PC-3 (cell line): ENCODE results near the gene ADAMTS16. TPM values are rescaled to one million over a fixed set of nuclear protein-coding genes. Genes with fewer than 3 reads are reported as not detected.

Experiments used
- ATAC-seq: fragments of 200-7000 bp; cut with Tn5 transposase; 2 replicates; pipeline ENCODE4 v1.9.1; 2020; ENCODE audit warnings: mild to moderate bottlenecking, moderate library complexity
- BruUV-seq: library from RNA; stranded (reverse); fragments of 400-500 nt; replicated peaks from 2 replicates; lab custom pipeline; 2021; lab: Mats Ljungman, UMichigan
- CTCF ChIA-PET: fragments of 300-600 bp; sonication (Branson Sonifier 250); formaldehyde crosslinking; loops from one replicate; lab custom pipeline; 2022; ENCODE audit warnings: antibody characterized with exemption; lab: Charles Lee
- POLR2A ChIA-PET: fragments of 300-600 bp; sonication (Branson Sonifier 250); formaldehyde crosslinking; loops from one replicate; lab custom pipeline; 2022; ENCODE audit warnings: antibody characterized with exemption; ENCODE audit not compliant: unreplicated experiment; lab: Charles Lee
- DNase-seq: peaks from one replicate; pipeline ENCODE4 v3.0.0-alpha.2; 2015
- H2AFZ ChIP-seq: fragments of 300-600 bp; sonication (generic); 2 replicates; pipeline ENCODE4 v1.6.0; 2016; ENCODE audit warnings: antibody characterized with exemption, low read length
- H3F3A ChIP-seq: fragments of 300-600 bp; sonication (generic); one replicate; pipeline ENCODE4 v1.6.0; 2017; ENCODE audit warnings: antibody characterized with exemption, low read length, control low read depth, mild to moderate bottlenecking; ENCODE audit not compliant: unreplicated experiment
- H3K27ac ChIP-seq: fragments of 300-600 bp; sonication (generic); 2 replicates; pipeline ENCODE4 v1.5.1; 2016; ENCODE audit warnings: mild to moderate bottlenecking, low read length
- H3K27me3 ChIP-seq: fragments of 300-600 bp; sonication (generic); 2 replicates; pipeline ENCODE4 v1.6.1; 2016; ENCODE audit warnings: low read length, mixed read lengths
- H3K36me3 ChIP-seq: fragments of 300-600 bp; sonication (generic); 2 replicates; pipeline ENCODE4 v1.6.1; 2016; ENCODE audit warnings: low read depth, mixed run types, low read length, mixed read lengths
- H3K4me1 ChIP-seq: fragments of 300-600 bp; sonication (generic); 2 replicates; pipeline ENCODE4 v1.5.1; 2016; ENCODE audit warnings: low read length; ENCODE audit not compliant: insufficient read depth
- H3K4me2 ChIP-seq: fragments of 300-600 bp; sonication (generic); 2 replicates; pipeline ENCODE4 v1.6.0; 2016; ENCODE audit warnings: low read length
- H3K4me3 ChIP-seq: fragments of 300-600 bp; sonication (generic); 2 replicates; pipeline ENCODE4 v1.5.1; 2016; ENCODE audit warnings: mild to moderate bottlenecking, low read length, mixed read lengths
- H3K79me2 ChIP-seq: fragments of 300-600 bp; sonication (generic); 2 replicates; pipeline ENCODE4 v1.6.1; 2017; ENCODE audit warnings: low read length, mixed read lengths
- H3K9ac ChIP-seq: fragments of 300-600 bp; sonication (generic); 2 replicates; pipeline ENCODE4 v1.6.0; 2016; ENCODE audit warnings: mild to moderate bottlenecking, low read length
- H3K9me2 ChIP-seq: fragments of 300-600 bp; sonication (generic); replicated peaks from 2 replicates; pipeline ENCODE4 v1.6.1; 2016; ENCODE audit warnings: mixed run types, low read length, mixed read lengths
- H3K9me3 ChIP-seq: fragments of 300-600 bp; sonication (generic); 2 replicates; pipeline ENCODE4 v1.6.1; 2016; ENCODE audit warnings: low read length, mixed read lengths
- H4K20me1 ChIP-seq: fragments of 300-600 bp; sonication (generic); 2 replicates; pipeline ENCODE4 v1.6.1; 2016; ENCODE audit warnings: low read length, mixed read lengths
- EZH2 ChIP-seq: fragments of 300-600 bp; sonication (generic); IDR thresholded peaks from one replicate; pipeline ENCODE4 v1.6.1; 2017; ENCODE audit warnings: antibody characterized with exemption, mild to moderate bottlenecking, low read length; ENCODE audit not compliant: unreplicated experiment
- EZH2phosphoT487 ChIP-seq: fragments of 300-600 bp; sonication (generic); IDR thresholded peaks from 2 replicates; pipeline ENCODE4 v1.6.1; 2018; ENCODE audit warnings: mild to moderate bottlenecking, antibody characterized with exemption, low read length, borderline replicate concordance
- intact Hi-C: fragments of 100-400 bp; cut with micrococcal nuclease; formaldehyde crosslinking; loops from 2 replicates; pipeline ENCODE4 v1.9.0; 2023
- total RNA-seq: library from RNA; depleted of rRNA; stranded (reverse); fragments of >200 nt; gene quantifications from 2 replicates; pipeline ENCODE4 v1.2.3, GENCODE V29; 2014
- TF ChIP-seq, protein P1 (sequence below): fragments of 300-600 bp; sonication (generic); conservative IDR thresholded peaks from 2 replicates; pipeline ENCODE4 v1.5.1; 2017; ENCODE audit warnings: antibody characterized with exemption, low read depth, mild to moderate bottlenecking, low read length

The ADAMTS16 gene
- total RNA-seq, 1 experiment from 2014 or later, result 1.7 TPM

DNA sequence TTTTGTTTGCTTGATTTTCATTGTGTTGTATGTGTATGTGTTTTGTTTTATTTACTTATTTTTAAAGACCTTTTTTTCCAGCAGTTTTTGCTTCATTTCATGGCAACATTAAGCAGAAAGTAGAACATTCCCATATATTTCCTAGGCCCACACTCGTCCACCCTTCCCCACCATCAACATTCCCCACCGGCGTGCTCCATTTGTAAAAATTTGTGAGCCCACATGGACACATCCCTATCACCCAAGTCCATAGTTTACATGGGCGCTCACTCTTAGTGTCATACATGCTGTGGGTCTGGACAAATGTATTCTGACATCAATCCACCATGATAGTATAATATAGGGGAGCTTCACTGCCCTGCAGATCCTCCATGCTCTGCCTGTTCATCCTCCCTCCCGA is 133.8 kb downstream of the ADAMTS16 start:
- Histone ChIP-seq H4K20me1 (no peaks in the 10 kb centered on the region), H3K4me3 (no peak overlapping the region), H3K9me3 (no peaks in the 10 kb centered on the region), H3K36me3 (no peaks in the 10 kb centered on the region), H2AFZ (no peak overlapping the region), H3K27me3 (no peaks in the 10 kb centered on the region), H3K4me2 (no peak overlapping the region), H3K27ac (no peak overlapping the region), H3K9ac (no peak overlapping the region), H3K79me2 (no peaks in the 10 kb centered on the region), H3F3A (peaks cover 5% of the 10 kb centered on the region), H3K9me2 (no peaks in the 10 kb centered on the region), H3K4me1 (peaks cover 25% of the 10 kb centered on the region)
- ATAC-seq (no peak), DNase-seq (no peak)
- ChIA-PET POLR2A (no interaction called here), CTCF (no interaction called here)
- TF ChIP-seq EZH2 (no peak), EZH2phosphoT487 (no peak)
- TF ChIP-seq, protein P1, sequence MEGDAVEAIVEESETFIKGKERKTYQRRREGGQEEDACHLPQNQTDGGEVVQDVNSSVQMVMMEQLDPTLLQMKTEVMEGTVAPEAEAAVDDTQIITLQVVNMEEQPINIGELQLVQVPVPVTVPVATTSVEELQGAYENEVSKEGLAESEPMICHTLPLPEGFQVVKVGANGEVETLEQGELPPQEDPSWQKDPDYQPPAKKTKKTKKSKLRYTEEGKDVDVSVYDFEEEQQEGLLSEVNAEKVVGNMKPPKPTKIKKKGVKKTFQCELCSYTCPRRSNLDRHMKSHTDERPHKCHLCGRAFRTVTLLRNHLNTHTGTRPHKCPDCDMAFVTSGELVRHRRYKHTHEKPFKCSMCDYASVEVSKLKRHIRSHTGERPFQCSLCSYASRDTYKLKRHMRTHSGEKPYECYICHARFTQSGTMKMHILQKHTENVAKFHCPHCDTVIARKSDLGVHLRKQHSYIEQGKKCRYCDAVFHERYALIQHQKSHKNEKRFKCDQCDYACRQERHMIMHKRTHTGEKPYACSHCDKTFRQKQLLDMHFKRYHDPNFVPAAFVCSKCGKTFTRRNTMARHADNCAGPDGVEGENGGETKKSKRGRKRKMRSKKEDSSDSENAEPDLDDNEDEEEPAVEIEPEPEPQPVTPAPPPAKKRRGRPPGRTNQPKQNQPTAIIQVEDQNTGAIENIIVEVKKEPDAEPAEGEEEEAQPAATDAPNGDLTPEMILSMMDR, result no peak
- no TSS peak for BruUV-seq
- intact Hi-C loops, result loop anchor here (5.0 to 10.0 kb wide), 2 partner anchors 127 to 151 kb away; partner anchors contain the start of gene ICE1

DNA sequence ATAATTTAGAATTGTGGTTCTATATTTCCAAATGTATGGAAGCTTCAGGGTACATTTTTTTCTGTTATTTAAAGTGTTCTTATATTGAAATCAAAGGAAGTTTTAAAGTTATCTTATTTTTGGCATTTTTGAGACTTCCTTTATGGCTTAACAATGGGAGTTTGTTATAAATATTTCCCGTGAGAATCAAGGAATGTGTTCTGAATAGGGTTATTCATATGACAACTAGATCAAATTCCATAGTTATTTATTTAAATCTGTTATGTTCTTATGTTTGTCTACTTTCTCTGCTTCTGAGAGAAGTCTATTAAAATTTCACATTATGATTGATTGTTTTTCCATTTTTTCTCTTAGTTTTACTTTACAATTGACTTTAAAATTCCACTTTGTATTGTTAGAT is 135.1 kb downstream of the ADAMTS16 start:
- no peaks in the 10 kb centered on the region for H3K36me3 ChIP-seq
- H3K9me3 ChIP-seq, result no peaks in the 10 kb centered on the region
- peaks cover 5% of the 10 kb centered on the region for H3F3A ChIP-seq
- H3K4me3 ChIP-seq, result no peak overlapping the region
- ATAC-seq (no peak), DNase-seq (no peak)
- ChIA-PET POLR2A (no interaction called here), CTCF (no interaction called here)
- no peak overlapping the region for H3K9ac ChIP-seq
- BruUV-seq, result no TSS peak
- H3K9me2 ChIP-seq, result no peaks in the 10 kb centered on the region
- no peak overlapping the region for H2AFZ ChIP-seq
- H3K4me1 ChIP-seq, result peaks cover 29% of the 10 kb centered on the region
- H3K79me2 ChIP-seq, result no peaks in the 10 kb centered on the region
- no peak overlapping the region for H3K4me2 ChIP-seq
- H3K27me3 ChIP-seq, result no peaks in the 10 kb centered on the region
- no peak overlapping the region for H3K27ac ChIP-seq
- TF ChIP-seq EZH2phosphoT487 (no peak), EZH2 (no peak)
- TF ChIP-seq, protein P1, result no peak
- H4K20me1 ChIP-seq, result no peaks in the 10 kb centered on the region
- intact Hi-C loops, result loop anchor here (10.0 kb wide), 1 partner anchor 150 kb away; the partner anchor contains the start of gene ICE1

DNA sequence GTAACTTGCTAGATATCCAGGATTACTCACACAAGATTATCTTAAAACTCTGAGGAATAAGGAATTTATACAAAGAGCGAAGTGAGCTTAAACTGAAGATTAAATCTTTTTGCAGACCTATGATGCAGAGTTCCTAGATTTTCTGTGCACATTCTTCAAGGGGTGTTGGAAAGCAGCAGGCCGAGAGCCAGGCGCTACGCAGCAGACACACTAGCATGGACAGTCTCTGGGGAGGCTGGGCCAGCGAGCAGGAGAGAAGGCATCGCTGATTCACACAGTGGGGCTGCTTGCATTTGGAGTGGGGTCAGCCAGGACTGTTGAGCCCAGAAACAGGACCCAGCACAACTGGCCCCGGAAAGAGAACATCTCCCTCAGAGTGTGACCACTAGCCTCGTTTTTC is 136.3 kb downstream of the ADAMTS16 start:
- Histone ChIP-seq H3K27me3 (no peaks in the 10 kb centered on the region), H3K4me3 (no peak overlapping the region), H3K9me3 (no peaks in the 10 kb centered on the region), H3K4me2 (no peak overlapping the region), H3K79me2 (no peaks in the 10 kb centered on the region), H3K4me1 (peaks cover 20% of the 10 kb centered on the region), H3K9me2 (no peaks in the 10 kb centered on the region), H4K20me1 (no peaks in the 10 kb centered on the region), H3K9ac (no peak overlapping the region), H3K36me3 (no peaks in the 10 kb centered on the region), H3K27ac (no peak overlapping the region), H3F3A (peaks cover 4% of the 10 kb centered on the region), H2AFZ (no peak overlapping the region)
- no TSS peak for BruUV-seq
- ChIA-PET POLR2A (no interaction called here), CTCF (no interaction called here)
- DNase-seq (no peak), ATAC-seq (no peak)
- intact Hi-C loops, result loop anchor here (10.0 kb wide), 1 partner anchor 148 kb away; the partner anchor contains the start of gene ICE1
- TF ChIP-seq EZH2 (no peak), EZH2phosphoT487 (no peak)
- TF ChIP-seq, protein P1, result no peak
